Measurements from ENCODE around the gene RPL14.

DNA sequence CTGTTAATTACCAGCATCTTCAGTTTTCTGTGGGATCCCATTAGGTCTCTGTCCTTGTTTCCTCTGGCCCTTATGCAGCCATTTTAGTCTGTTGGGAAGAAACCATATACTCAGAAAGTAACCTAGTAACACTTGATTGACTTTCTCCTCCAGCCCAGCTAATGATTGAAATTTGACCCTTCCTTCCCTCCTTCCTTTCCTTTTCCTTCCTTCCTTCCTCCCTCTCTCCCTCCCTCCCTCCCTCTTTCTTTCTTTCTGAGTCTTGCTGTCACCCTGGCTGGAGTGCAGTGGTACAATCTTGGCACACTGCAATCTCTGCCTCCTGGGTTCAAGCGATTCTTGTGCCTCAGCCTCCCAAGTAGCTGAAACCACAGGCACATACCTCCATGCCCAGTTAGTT, 42.8 kb downstream of the RPL14 start:
- TF ChIP-seq, protein P1, sequence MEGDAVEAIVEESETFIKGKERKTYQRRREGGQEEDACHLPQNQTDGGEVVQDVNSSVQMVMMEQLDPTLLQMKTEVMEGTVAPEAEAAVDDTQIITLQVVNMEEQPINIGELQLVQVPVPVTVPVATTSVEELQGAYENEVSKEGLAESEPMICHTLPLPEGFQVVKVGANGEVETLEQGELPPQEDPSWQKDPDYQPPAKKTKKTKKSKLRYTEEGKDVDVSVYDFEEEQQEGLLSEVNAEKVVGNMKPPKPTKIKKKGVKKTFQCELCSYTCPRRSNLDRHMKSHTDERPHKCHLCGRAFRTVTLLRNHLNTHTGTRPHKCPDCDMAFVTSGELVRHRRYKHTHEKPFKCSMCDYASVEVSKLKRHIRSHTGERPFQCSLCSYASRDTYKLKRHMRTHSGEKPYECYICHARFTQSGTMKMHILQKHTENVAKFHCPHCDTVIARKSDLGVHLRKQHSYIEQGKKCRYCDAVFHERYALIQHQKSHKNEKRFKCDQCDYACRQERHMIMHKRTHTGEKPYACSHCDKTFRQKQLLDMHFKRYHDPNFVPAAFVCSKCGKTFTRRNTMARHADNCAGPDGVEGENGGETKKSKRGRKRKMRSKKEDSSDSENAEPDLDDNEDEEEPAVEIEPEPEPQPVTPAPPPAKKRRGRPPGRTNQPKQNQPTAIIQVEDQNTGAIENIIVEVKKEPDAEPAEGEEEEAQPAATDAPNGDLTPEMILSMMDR (IDR thresholded peaks at IDR 0.05 in 4 of 5, conservative IDR thresholded peaks at IDR 0.05 in 1 of 5): no peak
- no peak for TF ChIP-seq POLR2A (IDR thresholded peaks at IDR 0.05)
